B cell (primary cell): ENCODE measurements around the gene RFC2.

Experiments
- CTCF ChIP-seq: fragments of 200-600 bp; IDR thresholded peaks from one replicate; pipeline ENCODE4 v1.8.0; 2022; ENCODE audit warnings: antibody characterized with exemption, mild to moderate bottlenecking
- EZH2 ChIP-seq: IDR thresholded peaks from 2 replicates; pipeline ENCODE4 v1.6.1; 2012; ENCODE audit warnings: borderline replicate concordance, low read depth, mild to moderate bottlenecking, moderate library complexity, low read length; ENCODE audit not compliant: insufficient read depth, poor library complexity, severe bottlenecking

GRCh38 chr7:74258639-74259038 lies 4.4 kb upstream of the RFC2 start:
- TF ChIP-seq CTCF (no peak), EZH2 (no peak)
